H1 (cell line): ENCODE data around the gene MAP4K4. TPM values are rescaled to one million over a fixed set of nuclear protein-coding genes. Genes with fewer than 3 reads are reported as not detected.

Experiments used
- CTCF ChIA-PET: fragments of 300-600 bp; sonication (Branson Sonifier 250); formaldehyde crosslinking; loops from one replicate; lab custom pipeline; 2021; ENCODE audit not compliant: partially characterized antibody; lab: Charles Lee
- POLR2A ChIA-PET: fragments of 300-600 bp; sonication (Branson Sonifier 250); formaldehyde crosslinking; loops from one replicate; lab custom pipeline; 2021; ENCODE audit warnings: inconsistent platforms; ENCODE audit not compliant: partially characterized antibody; lab: Charles Lee
- DNase-seq, 2 experiments: peaks; one replicate each; pipeline versions ENCODE4 v3.0.0 to v3.0.0-alpha.2; 2010 to 2022; ENCODE audit warnings: low spot score in 2 of 2, low read depth in 1 of 2, mixed read lengths in 1 of 2
- FAIRE-seq: peaks from 2 replicates; lab custom pipeline; 2011; peaks lifted over from hg19 to GRCh38; lab: Jason Lieb, UNC
- H2AFZ ChIP-seq: 2 replicates; pipeline ENCODE4 v1.8.1; 2012; ENCODE audit warnings: low read length, inconsistent platforms
- H2AK5ac ChIP-seq: 2 replicates; pipeline ENCODE4 v1.6.1; 2013; ENCODE audit warnings: low read depth, low read length
- H2BK120ac ChIP-seq: replicated peaks from 2 replicates; pipeline ENCODE3; 2013; ENCODE audit warnings: low read depth, low read length, inconsistent platforms
- H2BK12ac ChIP-seq: 2 replicates; pipeline ENCODE4 v1.6.1; 2013; ENCODE audit warnings: low read depth, low read length
- H2BK15ac ChIP-seq: 2 replicates; pipeline ENCODE4 v1.6.1; 2013; ENCODE audit warnings: low read length
- H2BK20ac ChIP-seq: 2 replicates; pipeline ENCODE4 v1.6.1; 2013; ENCODE audit warnings: low read length
- H2BK5ac ChIP-seq: 2 replicates; pipeline ENCODE4 v1.6.1; 2013; ENCODE audit warnings: low read depth, low read length
- H3K14ac ChIP-seq: 2 replicates; pipeline ENCODE4 v1.6.1; 2013; ENCODE audit warnings: inconsistent platforms; ENCODE audit not compliant: insufficient read length
- H3K18ac ChIP-seq: 2 replicates; pipeline ENCODE4 v1.6.1; 2013; ENCODE audit warnings: low read length; ENCODE audit errors: extremely low read depth
- H3K23ac ChIP-seq: 2 replicates; pipeline ENCODE4 v1.6.1; 2013; ENCODE audit warnings: inconsistent platforms; ENCODE audit not compliant: insufficient read length
- H3K23me2 ChIP-seq: 2 replicates; pipeline ENCODE4 v1.6.1; 2013; ENCODE audit warnings: low read depth, low read length
- H3K27ac ChIP-seq: 2 replicates; pipeline ENCODE4 v1.6.1; 2011; ENCODE audit warnings: low read depth, low read length, inconsistent platforms
- H3K27me3 ChIP-seq, 4 experiments: replicated peaks in 1 of 4; 1 replicate in 1 of 4; 2 replicates in 3 of 4; pipeline versions ENCODE4 v1.6.1 to v1.8.1; 2011 to 2013; ENCODE audit warnings: low read length in 3 of 4, mild to moderate bottlenecking in 3 of 4, inconsistent platforms in 2 of 4, mixed read lengths in 2 of 4, moderate library complexity in 1 of 4; ENCODE audit not compliant: control insufficient read depth in 3 of 4, insufficient read depth in 3 of 4; ENCODE audit errors: extremely low read depth in 1 of 4
- H3K36me3 ChIP-seq, 4 experiments: 2 replicates each; pipeline versions ENCODE4 v1.6.1 to v1.8.1; 2011 to 2013; ENCODE audit warnings: mild to moderate bottlenecking in 4 of 4, low read length in 3 of 4, moderate library complexity in 2 of 4, control low read depth in 1 of 4, inconsistent platforms in 1 of 4; ENCODE audit not compliant: insufficient read depth in 4 of 4, control insufficient read depth in 2 of 4
- H3K4ac ChIP-seq: replicated peaks from 2 replicates; pipeline ENCODE3; 2013; ENCODE audit warnings: low read length, low read depth, mixed read lengths, inconsistent platforms; ENCODE audit not compliant: insufficient read length
- H3K4me1 ChIP-seq, 4 experiments: replicated peaks in 1 of 4; 1 replicate in 1 of 4; 2 replicates in 3 of 4; pipeline versions ENCODE4 v1.6.1 to v1.8.1; 2011 to 2013; ENCODE audit warnings: low read length in 3 of 4, inconsistent platforms in 2 of 4, mixed read lengths in 1 of 4; ENCODE audit not compliant: insufficient read depth in 4 of 4, control insufficient read depth in 3 of 4
- H3K4me2 ChIP-seq, 2 experiments: 2 replicates each; pipeline versions ENCODE4 v1.6.1 to v1.8.1; 2011 to 2013; ENCODE audit warnings: low read depth in 2 of 2, low read length in 2 of 2, control low read depth in 1 of 2, inconsistent platforms in 1 of 2, mild to moderate bottlenecking in 1 of 2; ENCODE audit not compliant: insufficient read depth in 1 of 2
- H3K4me3 ChIP-seq, 4 experiments: fragments of 200-600, 300-600 bp in 1 of 4; sonication (generic), shearing (Covaris generic), sonication (Bioruptor Twin) in 1 of 4; 2 replicates each; pipeline versions ENCODE4 v1.5.1 to v1.8.1; 2011 to 2016; ENCODE audit warnings: low read length in 4 of 4, low read depth in 3 of 4, control low read depth in 2 of 4, inconsistent platforms in 2 of 4, mild to moderate bottlenecking in 2 of 4, mixed read lengths in 1 of 4, moderate library complexity in 1 of 4; ENCODE audit not compliant: insufficient read depth in 2 of 4; ENCODE audit errors: extremely low read depth in 1 of 4
- H3K56ac ChIP-seq: replicated peaks from 2 replicates; pipeline ENCODE3; 2013; ENCODE audit warnings: low read depth, mild to moderate bottlenecking, mixed read lengths, low read length, inconsistent platforms; ENCODE audit not compliant: insufficient read length
- H3K79me1 ChIP-seq: 2 replicates; pipeline ENCODE4 v1.6.1; 2013; ENCODE audit warnings: low read depth, low read length, control low read depth
- H3K79me2 ChIP-seq, 2 experiments: 2 replicates each; pipeline versions ENCODE4 v1.6.1 to v1.8.1; 2012 to 2013; ENCODE audit warnings: low read length in 2 of 2, mild to moderate bottlenecking in 2 of 2, inconsistent platforms in 1 of 2; ENCODE audit not compliant: insufficient read depth in 2 of 2, control insufficient read depth in 1 of 2
- H3K9ac ChIP-seq, 4 experiments: replicated peaks in 1 of 4; 1 replicate in 1 of 4; 2 replicates in 3 of 4; pipeline versions ENCODE4 v1.6.1 to v1.8.1; 2011 to 2013; ENCODE audit warnings: low read depth in 3 of 4, low read length in 3 of 4, control low read depth in 2 of 4, mild to moderate bottlenecking in 2 of 4, moderate library complexity in 2 of 4, inconsistent platforms in 1 of 4; ENCODE audit errors: extremely low read depth in 1 of 4
- H3K9me3 ChIP-seq, 2 experiments: 2 replicates each; pipeline versions ENCODE4 v1.6.1 to v1.8.1; 2012 to 2013; ENCODE audit warnings: mild to moderate bottlenecking in 2 of 2, moderate library complexity in 2 of 2, control low read depth in 1 of 2, inconsistent platforms in 1 of 2, low read depth in 1 of 2, low read length in 1 of 2, mixed read lengths in 1 of 2; ENCODE audit not compliant: insufficient read depth in 2 of 2
- H4K20me1 ChIP-seq, 2 experiments: replicated peaks in 1 of 2; 2 replicates each; pipeline versions ENCODE3 to v1.8.1; 2011 to 2013; ENCODE audit warnings: inconsistent platforms in 2 of 2, low read length in 2 of 2, mild to moderate bottlenecking in 1 of 2; ENCODE audit not compliant: insufficient read depth in 2 of 2, control insufficient read depth in 1 of 2
- H4K5ac ChIP-seq: 2 replicates; pipeline ENCODE4 v1.6.1; 2013; ENCODE audit warnings: low read length, low read depth, mixed read lengths, inconsistent platforms; ENCODE audit not compliant: insufficient read length
- H4K8ac ChIP-seq: 2 replicates; pipeline ENCODE4 v1.8.0; 2013; ENCODE audit warnings: mild to moderate bottlenecking, moderate library complexity, low read length, inconsistent platforms; ENCODE audit not compliant: insufficient read depth; ENCODE audit errors: extremely low read depth
- H4K91ac ChIP-seq: replicated peaks from 2 replicates; pipeline ENCODE3; 2013; ENCODE audit warnings: low read length, mixed read lengths, inconsistent platforms; ENCODE audit not compliant: insufficient read length
- BCL11A ChIP-seq, 2 experiments: IDR thresholded peaks; one replicate each; pipeline ENCODE4 v1.6.1; 2011; ENCODE audit warnings: low read depth in 2 of 2, low read length in 2 of 2, mild to moderate bottlenecking in 2 of 2
- MAX ChIP-seq: IDR thresholded peaks from 2 replicates; pipeline ENCODE4 v1.6.1; 2012; ENCODE audit warnings: inconsistent platforms
- NRF1 ChIP-seq: IDR thresholded peaks from 2 replicates; pipeline ENCODE4 v1.6.1; 2011; ENCODE audit warnings: mild to moderate bottlenecking, low read depth, low read length, improper control_type of control experiment
- POLR2A ChIP-seq, 2 experiments: IDR thresholded peaks; 1 replicate in 1 of 2; 2 replicates in 1 of 2; pipeline ENCODE4 v1.6.1; 2011; ENCODE audit warnings: low read depth in 2 of 2, low read length in 2 of 2, mild to moderate bottlenecking in 2 of 2; ENCODE audit errors: control extremely low read depth in 1 of 2
- TEAD4 ChIP-seq: IDR thresholded peaks from 2 replicates; pipeline ENCODE4 v1.6.1; 2012; ENCODE audit warnings: low read depth, low read length, inconsistent platforms, mixed read lengths
- WGBS, 2 experiments: shearing (Covaris generic) in 1 of 2; methylation state at CpG; one replicate each; pipeline versions ENCODE4 v1.1.6 to v1.1.7; 2013 to 2015; ENCODE audit warnings: low lambda C conversion rate in 2 of 2, mixed read lengths in 2 of 2, inconsistent platforms in 1 of 2, low coverage in 1 of 2, missing lambda C conversion rate in 1 of 2; ENCODE audit not compliant: insufficient replicate concordance in 2 of 2, insufficient coverage in 1 of 2, insufficient read length in 1 of 2; ENCODE audit errors: extremely low coverage in 1 of 2, missing lambda C conversion rate in 1 of 2; 5-methylcytosine and 5-hydroxymethylcytosine counted together
- polyA plus RNA-seq, 7 experiments: library from polyadenylated mRNA; depleted of rRNA in 3 of 7; stranded (reverse) in 5 of 7; unstranded in 2 of 7; fragments of >200 nt in 5 of 7; fragments of 200-250 nt in 2 of 7; gene quantifications; 1 replicate in 5 of 7; 2 replicates in 1 of 7; 4 replicates in 1 of 7; pipeline versions ENCODE4 v1.2.1 to v1.2.3, GENCODE V29; 2011 to 2013; ENCODE audit warnings: missing spikeins in 2 of 7, mixed read lengths in 2 of 7
- total RNA-seq: library from RNA; stranded (reverse); fragmentation: NEBNext Ultra II Directional; extraction: Animal tissue kit (Norgen Biotek cat#: 25700); gene quantifications from 2 replicates; pipeline ENCODE4 v1.2.1, GENCODE V29; 2021

Gene MAP4K4
- total and polyA plus RNA-seq, 2 of the 8 experiments (the other 6 are each of a cell fraction or from before 2014, with no cell fraction given) = 53.2 to 138 TPM

GRCh38 chr2:101792208-101792607 lies 94.7 kb downstream of the MAP4K4 start:
- H3K36me3 ChIP-seq = no peaks in the 10 kb centered on the region; a peak in 2 of 8 replicates
- no peaks in the 10 kb centered on the region for H3K27me3 ChIP-seq
- no peak overlapping the region for H2BK12ac ChIP-seq
- peaks cover 7 to 87% of the 10 kb centered on the region in 2 experiments for H3K79me2 ChIP-seq
- H3K9ac ChIP-seq = no peak overlapping the region
- H4K5ac ChIP-seq = no peak overlapping the region
- H4K20me1 ChIP-seq = peaks cover 13 to 15% of the 10 kb centered on the region in 2 experiments
- H3K27ac ChIP-seq = no peak overlapping the region
- no peak overlapping the region for H3K4me2 ChIP-seq
- WGBS, 2 experiments = 96% methylated on average over 5 of the region's 5 CpGs; no CpG with 5 or more reads in 1 of the 2 experiments
- peaks cover 0 to 11% (median 5%) of the 10 kb centered on the region in 4 experiments; a peak in 3 of 7 replicates for H3K4me1 ChIP-seq
- H3K4ac ChIP-seq = no peak overlapping the region
- no peak overlapping the region for H2BK5ac ChIP-seq
- no peak overlapping the region for H3K23ac ChIP-seq
- FAIRE-seq = no peak
- no peak overlapping the region for H3K14ac ChIP-seq
- no peaks in the 10 kb centered on the region for H3K23me2 ChIP-seq
- H2AFZ ChIP-seq = no peak overlapping the region
- POLR2A ChIA-PET = interaction anchor here (1.1 kb wide), 1 partner anchor 93 kb away, joined by 4 read pairs; no protein-coding TSS in a partner anchor
- H3K4me3 ChIP-seq = no peak overlapping the region
- no peak overlapping the region for H4K91ac ChIP-seq
- no peak overlapping the region for H4K8ac ChIP-seq
- DNase-seq = no peak
- CTCF ChIA-PET = interaction anchor here (0.9 to 4.0 kb wide), 13 partner anchors 11 to 374 kb away, joined by 3 to 37 read pairs (median 5); no protein-coding TSS in a partner anchor
- peaks cover 4% of the 10 kb centered on the region; the same call in 1 of the 2 replicates for H3K79me1 ChIP-seq
- H2BK120ac ChIP-seq = no peak overlapping the region
- H3K18ac ChIP-seq = no peak overlapping the region
- no peak overlapping the region for H2BK20ac ChIP-seq
- no peak overlapping the region for H2AK5ac ChIP-seq
- no peaks in the 10 kb centered on the region for H3K9me3 ChIP-seq
- no peak overlapping the region for H2BK15ac ChIP-seq
- H3K56ac ChIP-seq = no peak overlapping the region
- TF ChIP-seq POLR2A (IDR thresholded peaks at IDR 0.05; ENCODE audit: control extremely low read depth in 1 of 2, low read depth in 2 of 2, low read length in 2 of 2) (no peak), MAX (no peak), TEAD4 (no peak), BCL11A (IDR thresholded peaks at IDR 0.05; ENCODE audit: low read depth in 2 of 2, low read length in 2 of 2) (no peak), NRF1 (no peak)
